WI38 (cell line): ENCODE results near the gene DLL1.

Experiments used
- H3K4me3 ChIP-seq: 2 replicates; pipeline ENCODE4 v1.5.1; 2011; ENCODE audit warnings: low read depth, mild to moderate bottlenecking, control low read depth, low read length
- TF ChIP-seq, protein P1 (sequence below): IDR thresholded peaks from 2 replicates; pipeline ENCODE4 v1.5.1; 2012; ENCODE audit warnings: low read depth, mild to moderate bottlenecking, control low read depth, low read length

DLL1 gene

DNA sequence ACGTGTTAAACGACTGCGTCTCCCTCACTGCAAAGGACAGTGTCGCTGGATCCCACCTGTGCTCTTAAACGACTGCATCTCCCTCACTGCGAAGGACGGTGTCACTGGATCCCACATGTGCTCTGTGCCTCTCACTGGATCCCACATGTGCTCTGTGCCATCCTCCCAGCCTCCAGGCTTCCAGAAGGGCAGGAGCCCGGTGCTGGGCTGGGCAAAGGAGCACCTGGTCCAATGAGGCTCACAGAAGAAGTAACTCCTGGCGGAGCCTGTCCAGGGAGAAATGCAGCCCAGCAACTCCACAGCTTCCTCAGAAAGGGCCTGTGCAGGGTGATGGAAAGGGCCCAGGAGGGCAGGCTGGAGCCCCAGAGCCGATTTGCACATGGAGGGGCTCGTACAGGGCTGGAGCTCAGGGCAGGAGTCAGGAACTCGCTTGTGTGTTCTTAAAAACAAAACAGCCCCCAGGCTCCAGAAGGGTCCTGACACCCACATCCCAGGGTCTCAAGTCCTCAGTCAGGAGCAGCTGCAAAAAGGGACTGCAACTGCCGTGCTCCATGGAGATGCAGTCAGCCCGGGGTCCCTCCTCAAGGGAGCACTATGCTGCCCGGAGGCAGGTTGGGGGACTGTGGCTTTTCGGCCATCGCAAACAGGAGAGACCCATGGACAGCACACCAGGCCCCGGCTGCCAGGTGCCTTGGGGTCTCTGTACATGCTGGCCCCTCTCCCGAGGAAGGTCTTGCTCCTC lies 52.7 kb downstream of the DLL1 start:
- TF ChIP-seq, protein P1, sequence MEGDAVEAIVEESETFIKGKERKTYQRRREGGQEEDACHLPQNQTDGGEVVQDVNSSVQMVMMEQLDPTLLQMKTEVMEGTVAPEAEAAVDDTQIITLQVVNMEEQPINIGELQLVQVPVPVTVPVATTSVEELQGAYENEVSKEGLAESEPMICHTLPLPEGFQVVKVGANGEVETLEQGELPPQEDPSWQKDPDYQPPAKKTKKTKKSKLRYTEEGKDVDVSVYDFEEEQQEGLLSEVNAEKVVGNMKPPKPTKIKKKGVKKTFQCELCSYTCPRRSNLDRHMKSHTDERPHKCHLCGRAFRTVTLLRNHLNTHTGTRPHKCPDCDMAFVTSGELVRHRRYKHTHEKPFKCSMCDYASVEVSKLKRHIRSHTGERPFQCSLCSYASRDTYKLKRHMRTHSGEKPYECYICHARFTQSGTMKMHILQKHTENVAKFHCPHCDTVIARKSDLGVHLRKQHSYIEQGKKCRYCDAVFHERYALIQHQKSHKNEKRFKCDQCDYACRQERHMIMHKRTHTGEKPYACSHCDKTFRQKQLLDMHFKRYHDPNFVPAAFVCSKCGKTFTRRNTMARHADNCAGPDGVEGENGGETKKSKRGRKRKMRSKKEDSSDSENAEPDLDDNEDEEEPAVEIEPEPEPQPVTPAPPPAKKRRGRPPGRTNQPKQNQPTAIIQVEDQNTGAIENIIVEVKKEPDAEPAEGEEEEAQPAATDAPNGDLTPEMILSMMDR, result no peak
- H3K4me3 ChIP-seq, result no peak overlapping the region

DNA sequence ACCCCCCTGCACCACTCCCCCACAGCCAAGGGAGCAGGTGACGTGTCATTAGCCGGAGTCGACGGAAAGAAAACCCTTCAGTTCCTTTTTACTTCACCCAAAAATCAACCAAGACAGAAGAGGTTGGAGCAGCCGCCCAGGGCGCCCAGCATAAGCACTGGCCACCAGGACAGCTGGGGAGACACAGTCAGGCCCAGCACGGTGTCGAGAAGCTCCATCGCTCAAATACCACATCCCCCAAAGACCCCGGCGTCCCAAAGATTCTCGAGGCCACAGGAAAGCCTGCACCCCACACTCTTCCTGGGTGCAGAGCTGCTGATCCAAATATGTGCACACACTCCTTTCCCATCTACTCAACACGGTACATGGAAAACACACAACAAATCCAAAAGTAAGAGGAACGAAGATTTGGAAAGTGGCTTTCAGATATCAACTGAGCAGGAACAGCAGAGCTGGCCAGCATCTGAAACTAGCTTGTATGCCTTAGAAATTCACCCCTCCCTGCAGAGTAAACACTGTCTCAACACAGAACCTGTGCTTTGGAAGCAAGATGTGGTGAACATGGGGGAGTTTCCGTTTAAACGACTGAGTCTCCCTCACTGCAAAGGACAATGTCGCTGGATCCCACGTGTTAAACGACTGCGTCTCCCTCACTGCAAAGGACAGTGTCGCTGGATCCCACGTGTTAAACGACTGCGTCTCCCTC lies 54.6 kb downstream of the DLL1 start:
- TF ChIP-seq, protein P1, result no peak
- H3K4me3 ChIP-seq, result no peak overlapping the region

DNA sequence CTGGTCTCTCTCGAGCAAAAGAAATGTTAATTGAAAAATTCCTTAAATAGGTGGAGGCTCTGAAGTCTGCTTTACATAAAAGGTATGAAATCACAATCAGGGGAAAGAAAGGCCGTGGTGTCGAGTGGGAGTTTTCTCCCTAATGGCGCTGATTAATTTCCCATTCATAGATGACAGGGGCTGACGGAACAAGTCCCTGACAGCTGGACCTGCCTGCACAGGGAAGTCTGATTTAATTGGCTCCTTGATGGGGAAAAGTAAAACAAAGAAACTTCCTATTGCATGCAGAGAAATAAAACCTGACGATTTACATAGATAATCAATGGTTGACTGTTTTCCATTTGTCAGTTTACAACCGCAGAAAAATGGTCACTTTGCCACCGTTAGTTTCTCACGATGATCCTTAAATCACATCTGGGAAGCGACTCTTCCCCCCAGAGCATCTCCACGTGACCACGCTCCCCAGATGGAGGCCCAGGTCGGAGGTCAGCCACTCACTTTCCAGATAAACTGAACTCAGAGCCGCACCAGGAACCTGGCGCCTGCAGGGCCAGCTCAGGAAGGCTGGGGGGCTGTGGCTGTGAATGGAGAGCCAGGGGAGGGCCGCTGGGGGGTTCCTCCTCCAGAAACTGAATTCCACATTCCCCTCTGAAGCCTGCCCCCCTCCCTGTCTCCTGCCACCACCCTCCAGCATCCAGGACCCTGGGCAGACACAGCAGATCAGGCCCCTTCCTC lies 55.3 kb downstream of the DLL1 start:
- TF ChIP-seq, protein P1, result no peak
- H3K4me3 ChIP-seq, result no peak overlapping the region

DNA sequence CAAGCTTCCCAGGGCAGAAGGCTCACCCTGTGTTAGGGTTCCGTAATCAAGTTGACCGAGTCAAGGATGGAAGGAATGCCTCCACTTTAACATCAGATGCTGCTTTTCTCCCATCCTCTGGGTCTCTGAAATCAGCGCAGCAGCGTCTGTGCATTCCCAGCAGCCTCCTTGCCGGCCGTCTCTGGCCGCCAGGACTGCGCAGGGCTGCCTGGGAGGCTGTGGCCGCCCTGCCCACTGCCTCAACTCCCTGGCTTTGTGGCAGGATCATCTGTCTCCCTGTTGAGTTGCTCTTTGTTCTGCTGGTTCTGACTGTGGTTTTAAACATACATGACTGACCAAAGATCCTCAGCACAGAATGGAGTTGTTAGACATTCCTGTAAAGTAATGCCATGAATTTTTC lies 56.5 kb downstream of the DLL1 start:
- TF ChIP-seq, protein P1, result no peak
- no peak overlapping the region for H3K4me3 ChIP-seq

DNA sequence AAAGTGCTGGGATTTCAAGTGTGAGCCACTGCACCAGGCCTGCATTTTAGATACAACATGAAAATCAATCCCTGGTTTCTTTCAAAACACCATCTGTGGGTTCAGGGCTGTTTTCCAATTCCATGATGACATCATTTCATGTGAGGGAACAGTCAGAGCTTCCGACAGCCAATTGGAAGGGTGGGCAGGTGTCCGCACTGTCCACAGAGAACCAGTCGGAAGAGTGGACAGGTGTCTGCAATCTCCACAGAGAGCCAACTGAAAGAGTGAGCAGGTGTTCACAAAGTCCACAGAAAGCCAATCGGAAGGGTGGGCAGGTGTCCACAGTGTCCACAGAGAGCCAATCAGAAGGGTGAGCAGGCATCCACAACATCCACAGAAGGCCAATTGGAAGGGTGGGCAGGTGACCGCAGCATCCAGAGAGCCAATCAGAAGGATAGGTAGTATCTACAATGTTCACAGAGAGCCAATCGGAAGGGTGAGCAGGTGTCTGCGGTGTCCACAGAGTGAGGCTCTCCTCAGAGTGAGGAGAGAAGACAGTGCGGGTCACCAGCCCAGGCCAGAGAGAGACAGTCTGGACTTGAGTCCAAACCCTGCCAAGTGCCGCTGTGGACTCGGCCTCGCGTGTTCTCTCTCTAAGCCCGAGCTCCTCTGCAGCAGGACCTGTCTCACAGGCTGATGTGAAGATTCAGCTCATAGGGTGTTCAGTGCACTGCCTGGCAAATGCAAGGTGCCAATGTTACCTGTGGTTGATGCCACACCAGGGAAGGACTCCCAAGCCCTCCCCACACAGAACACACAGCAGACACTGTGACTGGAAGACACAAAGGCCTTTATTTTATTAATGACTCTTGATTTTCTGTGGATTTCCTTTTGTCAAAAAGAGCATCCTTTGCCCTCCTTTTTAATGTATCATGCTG lies 57.3 kb downstream of the DLL1 start:
- no peak overlapping the region for H3K4me3 ChIP-seq
- TF ChIP-seq, protein P1, result no peak
